KMS-11 (cell line): ENCODE measurements around the gene UXT.

Experiments
- H2AFZ ChIP-seq: fragments of 200-600 bp; sonication (generic); 2 replicates; pipeline ENCODE4 v1.6.1; 2016; ENCODE audit warnings: antibody characterized with exemption, mixed run types, low read depth
- H3K27ac ChIP-seq: fragments of 200-600 bp; sonication (generic); 2 replicates; pipeline ENCODE4 v1.6.1; 2016; ENCODE audit warnings: mild to moderate bottlenecking, mixed run types
- H3K27me3 ChIP-seq: fragments of 200-600 bp; sonication (generic); 2 replicates; pipeline ENCODE4 v1.6.1; 2017; ENCODE audit warnings: mild to moderate bottlenecking, low read depth, mixed run types, moderate library complexity; ENCODE audit not compliant: insufficient read depth
- H3K36me3 ChIP-seq: fragments of 200-600 bp; sonication (generic); 2 replicates; pipeline ENCODE4 v1.6.1; 2017; ENCODE audit warnings: mild to moderate bottlenecking, mixed run types; ENCODE audit not compliant: insufficient read depth
- H3K4me1 ChIP-seq: fragments of 200-600 bp; sonication (generic); 2 replicates; pipeline ENCODE4 v1.6.1; 2016; ENCODE audit warnings: mild to moderate bottlenecking, low read depth, mixed run types; ENCODE audit not compliant: poor library complexity, severe bottlenecking
- H3K4me2 ChIP-seq: fragments of 200-600 bp; sonication (generic); 2 replicates; pipeline ENCODE4 v1.7.0; 2016; ENCODE audit warnings: mild to moderate bottlenecking, mixed run types
- H3K4me3 ChIP-seq: fragments of 200-600 bp; sonication (generic); IDR thresholded peaks from 2 replicates; pipeline ENCODE4 v1.6.1; 2017; ENCODE audit warnings: low read depth, low read length, mixed read lengths; ENCODE audit not compliant: insufficient read depth
- H3K79me2 ChIP-seq: fragments of 200-600 bp; sonication (generic); 2 replicates; pipeline ENCODE4 v1.6.1; 2016; ENCODE audit warnings: low read depth, mixed run types; ENCODE audit not compliant: insufficient read depth
- H3K9ac ChIP-seq: fragments of 200-600 bp; sonication (generic); 2 replicates; pipeline ENCODE4 v1.6.1; 2016; ENCODE audit warnings: mild to moderate bottlenecking, mixed run types
- H4K20me1 ChIP-seq: fragments of 200-600 bp; sonication (generic); 2 replicates; pipeline ENCODE4 v1.6.1; 2016; ENCODE audit warnings: mild to moderate bottlenecking, mixed run types; ENCODE audit not compliant: insufficient read depth
- CTCF ChIP-seq: fragments of 200-600 bp; sonication (generic); conservative IDR thresholded peaks from 2 replicates; pipeline ENCODE4 v1.6.1; 2017; ENCODE audit warnings: low read depth, mild to moderate bottlenecking, antibody characterized with exemption, low read length, moderate library complexity, mixed read lengths

UXT gene

GRCh38 chrX:47643926-47644325, 15.1 kb downstream of the UXT start:
- Histone ChIP-seq H3K36me3 (no peaks in the 10 kb centered on the region), H3K9ac (no peak overlapping the region)

DNA sequence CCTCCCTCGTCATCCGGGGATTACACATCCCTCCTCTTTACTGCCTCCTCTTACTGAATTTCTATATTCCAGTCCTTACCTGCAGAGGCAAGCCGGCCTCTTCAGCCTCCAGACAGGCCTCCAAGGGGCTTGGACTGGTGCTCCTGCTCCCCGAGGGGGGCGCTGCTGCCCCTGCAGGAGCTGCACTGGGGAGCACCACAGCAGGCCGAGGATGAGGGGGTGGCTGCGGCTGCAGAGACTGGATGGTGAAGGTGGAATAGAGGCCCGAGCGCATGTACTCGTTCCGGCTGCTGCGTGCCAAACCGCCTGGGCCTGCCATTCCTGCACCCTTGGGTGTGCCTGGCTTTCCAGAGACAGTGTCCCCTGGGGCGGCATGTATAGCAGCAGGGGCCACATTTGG, 20.2 kb downstream of the UXT start:
- no peak overlapping the region for H2AFZ ChIP-seq
- no peaks in the 10 kb centered on the region for H3K79me2 ChIP-seq
- H3K36me3 ChIP-seq, result no peaks in the 10 kb centered on the region
- no peak overlapping the region for H3K4me2 ChIP-seq
- H4K20me1 ChIP-seq, result no peaks in the 10 kb centered on the region
- no peak overlapping the region for H3K27ac ChIP-seq
- H3K4me3 ChIP-seq, result no peak overlapping the region
- no peaks in the 10 kb centered on the region for H3K27me3 ChIP-seq
- H3K9ac ChIP-seq, result no peak overlapping the region
- TF ChIP-seq CTCF, result no peak
- H3K4me1 ChIP-seq, result no peaks in the 10 kb centered on the region

More at GRCh38 chrX:47643926-47644325, 15.1 kb downstream of the UXT start:
- Histone ChIP-seq H3K4me3 (no peak overlapping the region), H3K4me1 (peaks cover 7% of the 10 kb centered on the region), H3K4me2 (no peak overlapping the region), H2AFZ (no peak overlapping the region), H3K27ac (no peak overlapping the region), H4K20me1 (no peaks in the 10 kb centered on the region), H3K79me2 (peaks cover 14% of the 10 kb centered on the region), H3K27me3 (no peaks in the 10 kb centered on the region)
- TF ChIP-seq CTCF, result no peak

DNA sequence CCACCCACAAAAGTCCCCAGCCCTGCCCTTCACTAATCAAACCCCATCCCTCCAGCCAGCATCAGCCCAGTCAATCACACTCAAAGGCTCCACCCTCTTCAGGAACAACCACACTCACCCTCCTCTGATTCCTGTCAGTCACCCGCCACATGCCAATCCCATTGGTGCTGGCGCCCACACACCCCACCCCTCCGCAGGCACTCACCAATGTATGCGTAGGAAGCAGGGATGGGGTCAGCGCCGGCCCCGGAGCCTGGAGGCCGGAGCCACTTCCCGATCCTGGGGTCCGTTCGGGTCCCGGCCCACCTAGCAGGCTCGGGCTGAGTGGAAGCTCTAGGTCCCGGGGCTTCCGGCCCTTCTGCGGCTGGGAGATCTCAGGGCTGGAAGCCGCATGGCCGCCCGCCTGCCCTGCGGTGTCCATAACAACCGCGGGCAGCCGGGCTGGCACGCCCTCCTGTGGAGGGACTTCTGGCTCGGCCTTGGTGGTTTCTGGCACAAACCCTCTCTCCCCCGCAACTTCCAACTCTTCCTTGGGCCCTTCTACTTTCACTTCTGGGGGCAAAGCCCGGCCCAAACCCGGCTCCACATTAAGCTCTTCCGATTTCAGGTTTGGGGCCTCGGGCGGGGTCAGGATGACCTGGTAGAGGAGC, 21.3 kb downstream of the UXT start:
- no peak overlapping the region for H3K27ac ChIP-seq
- no peaks in the 10 kb centered on the region for H4K20me1 ChIP-seq

GRCh38 chrX:47634871-47635575, 24.0 kb downstream of the UXT start:
- Histone ChIP-seq H4K20me1 (no peaks in the 10 kb centered on the region), H3K27ac (no peak overlapping the region), H3K27me3 (no peaks in the 10 kb centered on the region), H2AFZ (no peak overlapping the region), H3K79me2 (no peaks in the 10 kb centered on the region), H3K4me3 (no peak overlapping the region), H3K36me3 (no peaks in the 10 kb centered on the region), H3K4me1 (no peaks in the 10 kb centered on the region), H3K4me2 (no peak overlapping the region), H3K9ac (no peak overlapping the region)
- TF ChIP-seq CTCF, result no peak

More for the DNA sequence above, 21.3 kb downstream of the UXT start:
- H3K4me2 ChIP-seq, result no peak overlapping the region
- H3K9ac ChIP-seq, result no peak overlapping the region
- no peaks in the 10 kb centered on the region for H3K4me1 ChIP-seq
- no peaks in the 10 kb centered on the region for H3K27me3 ChIP-seq
- TF ChIP-seq CTCF, result no peak
- H3K36me3 ChIP-seq, result no peaks in the 10 kb centered on the region
- no peak overlapping the region for H3K4me3 ChIP-seq
- no peak overlapping the region for H2AFZ ChIP-seq
- no peaks in the 10 kb centered on the region for H3K79me2 ChIP-seq
